Gastroesophageal sphincter (tissue), 4 donors: Measurements from ENCODE around the gene SERTAD2. TPM values are rescaled to one million over a fixed set of nuclear protein-coding genes. Genes with fewer than 3 reads are reported as not detected.

ENCODE experiments used
- ATAC-seq: fragments of 150-250 bp; one replicate; pipeline ENCODE4 v1.9.1; 2016; ENCODE audit warnings: mild to moderate bottlenecking, moderate library complexity
- H3K27ac ChIP-seq, 4 donors: fragments of 200-600 bp; sonication (generic) in 3 of 4; 1 replicate in 3 of 4; 2 replicates in 1 of 4; pipeline ENCODE4 v1.5.1; 2016 to 2019
- H3K27me3 ChIP-seq: fragments of 200-600 bp; sonication (generic); one replicate; pipeline ENCODE4 v1.5.1; 2019
- H3K36me3 ChIP-seq, 2 donors: fragments of 200-600 bp; sonication (generic); one replicate each; pipeline ENCODE4 v1.5.1; 2019; ENCODE audit warnings: control low read depth in 1 of 2
- H3K4me1 ChIP-seq, 3 donors: fragments of 200-600 bp; sonication (generic); 1 replicate in 2 of 3; 2 replicates in 1 of 3; pipeline ENCODE4 v1.5.1; 2016 to 2019; ENCODE audit warnings: control low read depth in 2 of 3
- H3K4me3 ChIP-seq, 2 donors: fragments of 200-600 bp; sonication (generic); one replicate each; pipeline ENCODE4 v1.5.1; 2019; ENCODE audit warnings: mild to moderate bottlenecking in 1 of 2, moderate library complexity in 1 of 2
- H3K9me3 ChIP-seq, 3 donors: fragments of 200-600 bp; sonication (generic); one replicate each; pipeline ENCODE4 v1.5.1; 2017 to 2019; ENCODE audit warnings: control low read depth in 2 of 3
- EP300 ChIP-seq: sonication (generic); formaldehyde crosslinking; IDR thresholded peaks from one replicate; pipeline ENCODE4 v1.6.1; 2017; ENCODE audit warnings: antibody characterized with exemption, mild to moderate bottlenecking
- POLR2A ChIP-seq, 2 donors: fragments of 450-650 bp; IDR thresholded peaks; one replicate each; pipeline ENCODE4 v1.6.1; 2017; ENCODE audit warnings: antibody characterized with exemption in 2 of 2, mild to moderate bottlenecking in 2 of 2, moderate library complexity in 1 of 2
- POLR2AphosphoS5 ChIP-seq: sonication (generic); formaldehyde crosslinking; IDR thresholded peaks from one replicate; pipeline ENCODE4 v1.6.1; 2017; ENCODE audit warnings: antibody characterized with exemption
- WGBS, 2 donors: methylation state at CpG; one replicate each; pipeline ENCODE4 v1.1.5; 2018; ENCODE audit warnings: low coverage in 1 of 2; 5-methylcytosine and 5-hydroxymethylcytosine counted together
- total RNA-seq, 4 donors: library from RNA; depleted of rRNA; stranded (reverse); fragments of >200 nt; gene quantifications; one replicate each; pipeline ENCODE4 v1.1.0, GENCODE V29; 2016
- TF ChIP-seq, protein P1 (sequence below), 4 experiments: fragments of 200-600 bp in 2 of 4; fragments of 450-650 bp in 2 of 4; sonication (generic) in 1 of 4; IDR thresholded peaks; one replicate each; pipeline ENCODE4 v1.5.1; 2017 to 2019; ENCODE audit warnings: antibody characterized with exemption in 4 of 4, mild to moderate bottlenecking in 2 of 4, moderate library complexity in 2 of 4

SERTAD2 gene
- total RNA-seq, 4 donors from 2014 or later, result 13.9 to 18.5 (median 15.6) TPM

DNA sequence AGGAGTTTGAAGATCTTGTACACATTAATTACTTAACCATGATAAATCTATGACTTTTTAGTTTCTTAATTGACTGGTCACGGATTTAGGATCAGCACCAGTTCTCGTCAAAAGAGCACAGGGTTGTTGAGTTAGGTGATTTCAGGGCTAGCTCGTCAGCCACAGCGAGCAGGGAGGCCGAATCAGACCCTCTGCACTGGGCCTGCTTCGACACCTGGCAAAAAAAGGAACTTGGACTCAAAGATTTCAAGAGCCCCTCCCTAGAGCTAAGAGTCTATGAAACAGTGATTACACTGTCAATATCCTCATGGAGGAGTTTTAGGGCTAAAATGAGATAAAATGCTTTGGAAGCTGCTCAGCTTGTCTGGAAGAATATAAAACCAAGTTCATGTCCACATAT is 4.6 kb upstream of the SERTAD2 start:
- 80 to 100% methylated on average over 1 to 2 of the region's 6 CpGs for WGBS, 2 donors
- no peaks in the 10 kb centered on the region for H3K36me3 ChIP-seq
- no peak for TF ChIP-seq POLR2AphosphoS5
- no peak for TF ChIP-seq POLR2A (IDR thresholded peaks at IDR 0.05)
- TF ChIP-seq, protein P1, sequence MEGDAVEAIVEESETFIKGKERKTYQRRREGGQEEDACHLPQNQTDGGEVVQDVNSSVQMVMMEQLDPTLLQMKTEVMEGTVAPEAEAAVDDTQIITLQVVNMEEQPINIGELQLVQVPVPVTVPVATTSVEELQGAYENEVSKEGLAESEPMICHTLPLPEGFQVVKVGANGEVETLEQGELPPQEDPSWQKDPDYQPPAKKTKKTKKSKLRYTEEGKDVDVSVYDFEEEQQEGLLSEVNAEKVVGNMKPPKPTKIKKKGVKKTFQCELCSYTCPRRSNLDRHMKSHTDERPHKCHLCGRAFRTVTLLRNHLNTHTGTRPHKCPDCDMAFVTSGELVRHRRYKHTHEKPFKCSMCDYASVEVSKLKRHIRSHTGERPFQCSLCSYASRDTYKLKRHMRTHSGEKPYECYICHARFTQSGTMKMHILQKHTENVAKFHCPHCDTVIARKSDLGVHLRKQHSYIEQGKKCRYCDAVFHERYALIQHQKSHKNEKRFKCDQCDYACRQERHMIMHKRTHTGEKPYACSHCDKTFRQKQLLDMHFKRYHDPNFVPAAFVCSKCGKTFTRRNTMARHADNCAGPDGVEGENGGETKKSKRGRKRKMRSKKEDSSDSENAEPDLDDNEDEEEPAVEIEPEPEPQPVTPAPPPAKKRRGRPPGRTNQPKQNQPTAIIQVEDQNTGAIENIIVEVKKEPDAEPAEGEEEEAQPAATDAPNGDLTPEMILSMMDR (IDR thresholded peaks at IDR 0.05), result no peak
- TF ChIP-seq EP300, result no peak
- no peak overlapping the region for H3K4me3 ChIP-seq
- no peaks in the 10 kb centered on the region for H3K27me3 ChIP-seq
- peaks cover 0 to 19% (median 6%) of the 10 kb centered on the region in 3 donors for H3K4me1 ChIP-seq
- H3K9me3 ChIP-seq, result no peaks in the 10 kb centered on the region
- H3K27ac ChIP-seq, result no peak overlapping the region
- no peak for ATAC-seq

DNA sequence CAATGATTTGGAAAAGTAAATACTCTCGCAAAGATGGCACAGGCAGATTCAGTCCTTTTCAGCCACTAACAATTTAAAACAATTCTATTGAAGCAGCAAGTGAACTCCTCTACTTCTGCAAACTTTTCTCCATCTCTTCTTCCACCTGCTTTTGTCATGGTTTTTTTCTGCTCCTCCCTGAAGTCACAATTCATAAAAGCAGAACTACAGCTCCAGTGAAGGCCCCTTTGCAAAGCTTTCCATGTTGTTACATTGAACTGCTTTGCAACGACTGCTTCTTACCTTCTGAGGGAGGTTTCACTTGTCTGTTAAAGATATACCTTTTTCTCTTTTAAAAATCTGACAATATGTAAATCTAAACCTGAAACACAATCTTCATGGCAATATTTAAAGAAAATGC is 3.7 kb upstream of the SERTAD2 start:
- ATAC-seq, result no peak
- Histone ChIP-seq H3K4me3 (no peak overlapping the region), H3K9me3 (no peaks in the 10 kb centered on the region), H3K27me3 (no peaks in the 10 kb centered on the region), H3K36me3 (no peaks in the 10 kb centered on the region), H3K4me1 (peaks cover 0 to 20% (median 6%) of the 10 kb centered on the region in 3 donors), H3K27ac (no peak overlapping the region)
- 92 to 94% methylated on average over 2 of the region's 2 CpGs for WGBS, 2 donors
- TF ChIP-seq EP300 (no peak), POLR2AphosphoS5 (no peak), POLR2A (IDR thresholded peaks at IDR 0.05) (no peak)
- TF ChIP-seq, protein P1 (IDR thresholded peaks at IDR 0.05), result no peak

- H3K27me3 ChIP-seq, result no peaks in the 10 kb centered on the region
- no peaks in the 10 kb centered on the region for H3K36me3 ChIP-seq
- no peak for ATAC-seq
- H3K4me3 ChIP-seq, result no peak overlapping the region
- no peak overlapping the region for H3K27ac ChIP-seq
- WGBS, 2 donors, result 80 to 92% methylated on average over 1 to 2 of the region's 2 CpGs
- peaks cover 0 to 24% (median 9%) of the 10 kb centered on the region in 3 donors for H3K4me1 ChIP-seq
- H3K9me3 ChIP-seq, result no peaks in the 10 kb centered on the region
- TF ChIP-seq EP300 (no peak), POLR2A (IDR thresholded peaks at IDR 0.05) (no peak), POLR2AphosphoS5 (no peak)
- TF ChIP-seq, protein P1 (IDR thresholded peaks at IDR 0.05), result no peak
Measured at GRCh38 chr2:64656379-64656778, 2.7 kb upstream of the SERTAD2 start.

GRCh38 chr2:64655873-64656272 is 2.2 kb upstream of the SERTAD2 start:
- H3K27ac ChIP-seq, result peak overlapping the region in 1 of 4 donors; percentile 24

More at GRCh38 chr2:64655873-64656272, 2.2 kb upstream of the SERTAD2 start:
- no peak for ATAC-seq
- no peaks in the 10 kb centered on the region for H3K9me3 ChIP-seq
- 54 to 79% methylated on average over 3 of the region's 3 CpGs for WGBS, 2 donors
- no peak overlapping the region for H3K4me3 ChIP-seq
- H3K4me1 ChIP-seq, result peaks cover 0 to 26% (median 9%) of the 10 kb centered on the region in 3 donors
- H3K36me3 ChIP-seq, result no peaks in the 10 kb centered on the region
- H3K27me3 ChIP-seq, result no peaks in the 10 kb centered on the region
- TF ChIP-seq, protein P1 (IDR thresholded peaks at IDR 0.05), result no peak
- no peak for TF ChIP-seq EP300
- TF ChIP-seq POLR2A (IDR thresholded peaks at IDR 0.05), result no peak
- TF ChIP-seq POLR2AphosphoS5, result no peak
